ENCODE measurements around the gene APOBEC3B. TPM values are rescaled to one million over a fixed set of nuclear protein-coding genes. Genes with fewer than 3 reads are reported as not detected.

Gene APOBEC3B
- total RNA-seq, 2 experiments from 2014 or later: 1.7 to 31.9 TPM

DNA sequence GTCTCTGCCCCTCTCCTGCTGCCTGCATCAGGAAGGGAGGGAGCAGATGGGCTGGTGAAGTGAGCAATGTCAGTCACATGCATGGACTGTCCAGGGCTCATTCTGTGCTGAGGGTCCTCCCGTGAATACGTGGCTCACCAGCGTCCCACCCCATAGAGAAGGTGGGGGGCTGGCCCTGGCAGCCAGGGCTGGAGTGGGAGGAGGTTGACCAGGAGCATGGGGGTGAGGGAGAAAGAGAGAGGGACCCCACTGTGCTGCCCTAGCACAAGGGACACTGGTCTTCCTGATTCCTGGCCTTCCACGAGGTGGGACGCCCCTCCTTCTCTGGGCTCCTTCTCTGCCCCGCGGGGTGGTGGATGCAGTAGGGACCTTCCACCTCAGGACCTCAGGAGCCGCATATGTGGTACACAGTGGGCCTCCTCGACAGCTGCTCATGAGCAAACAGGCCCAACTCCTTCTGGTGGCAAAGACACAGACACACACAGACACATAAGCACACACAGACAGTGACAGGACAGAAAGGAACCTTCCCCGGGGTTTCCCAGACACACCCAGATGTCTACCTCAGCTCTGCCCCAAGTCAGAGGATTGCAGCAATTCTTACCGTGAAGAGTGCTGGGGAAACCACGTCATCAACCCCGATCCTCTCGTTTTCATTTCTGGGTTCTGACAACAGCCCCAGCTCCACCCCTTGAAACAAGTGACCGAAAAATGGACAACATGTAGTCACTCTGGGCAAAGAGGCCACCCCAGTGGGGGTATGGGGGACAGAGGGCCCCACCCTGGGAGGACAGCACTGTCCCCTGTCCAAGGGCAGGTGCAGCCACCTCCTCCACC, 28.4 kb upstream of the APOBEC3B start:
- H3K27ac ChIP-seq (ENCODE audit: low read depth, low read length, poor library complexity, severe bottlenecking): no peak overlapping the region
- H2AFZ ChIP-seq (ENCODE audit: low read length): no peak overlapping the region
- no peak overlapping the region for H3K4me3 ChIP-seq (ENCODE audit: low read depth, low read length, poor library complexity, severe bottlenecking)
- intact Hi-C loops (cut with micrococcal nuclease; ENCODE audit: unreplicated experiment): no loop called here
- DNase-seq (ENCODE audit: low spot score): no peak
- H3K4me2 ChIP-seq (ENCODE audit: low read length): no peak overlapping the region
- no TSS peak for BruUV-seq (replicated peaks)
- POLR2A ChIA-PET: no interaction called here
- H3K9me3 ChIP-seq (ENCODE audit: low read length): no peaks in the 10 kb centered on the region
- H3K9me2 ChIP-seq (ENCODE audit: insufficient read depth, low read length): no peaks in the 10 kb centered on the region
- TF ChIP-seq EZH2phosphoT487 (IDR thresholded peaks at IDR 0.05; ENCODE audit: borderline replicate concordance, low read depth, low read length): no peak
- TF ChIP-seq, protein P1, sequence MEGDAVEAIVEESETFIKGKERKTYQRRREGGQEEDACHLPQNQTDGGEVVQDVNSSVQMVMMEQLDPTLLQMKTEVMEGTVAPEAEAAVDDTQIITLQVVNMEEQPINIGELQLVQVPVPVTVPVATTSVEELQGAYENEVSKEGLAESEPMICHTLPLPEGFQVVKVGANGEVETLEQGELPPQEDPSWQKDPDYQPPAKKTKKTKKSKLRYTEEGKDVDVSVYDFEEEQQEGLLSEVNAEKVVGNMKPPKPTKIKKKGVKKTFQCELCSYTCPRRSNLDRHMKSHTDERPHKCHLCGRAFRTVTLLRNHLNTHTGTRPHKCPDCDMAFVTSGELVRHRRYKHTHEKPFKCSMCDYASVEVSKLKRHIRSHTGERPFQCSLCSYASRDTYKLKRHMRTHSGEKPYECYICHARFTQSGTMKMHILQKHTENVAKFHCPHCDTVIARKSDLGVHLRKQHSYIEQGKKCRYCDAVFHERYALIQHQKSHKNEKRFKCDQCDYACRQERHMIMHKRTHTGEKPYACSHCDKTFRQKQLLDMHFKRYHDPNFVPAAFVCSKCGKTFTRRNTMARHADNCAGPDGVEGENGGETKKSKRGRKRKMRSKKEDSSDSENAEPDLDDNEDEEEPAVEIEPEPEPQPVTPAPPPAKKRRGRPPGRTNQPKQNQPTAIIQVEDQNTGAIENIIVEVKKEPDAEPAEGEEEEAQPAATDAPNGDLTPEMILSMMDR (conservative IDR thresholded peaks at IDR 0.05; ENCODE audit: low read length): no peak
- no peaks in the 10 kb centered on the region for H3K79me2 ChIP-seq (ENCODE audit: insufficient read depth, low read depth, low read length)
- H3K4me1 ChIP-seq (ENCODE audit: insufficient read depth, low read length, poor library complexity, severe bottlenecking): no peaks in the 10 kb centered on the region
- no peaks in the 10 kb centered on the region for H3K36me3 ChIP-seq (ENCODE audit: insufficient read depth, low read length)
- no peaks in the 10 kb centered on the region for H4K20me1 ChIP-seq (ENCODE audit: insufficient read depth, low read length)
- CTCF ChIA-PET (ENCODE audit: unreplicated experiment): no interaction called here

DNA sequence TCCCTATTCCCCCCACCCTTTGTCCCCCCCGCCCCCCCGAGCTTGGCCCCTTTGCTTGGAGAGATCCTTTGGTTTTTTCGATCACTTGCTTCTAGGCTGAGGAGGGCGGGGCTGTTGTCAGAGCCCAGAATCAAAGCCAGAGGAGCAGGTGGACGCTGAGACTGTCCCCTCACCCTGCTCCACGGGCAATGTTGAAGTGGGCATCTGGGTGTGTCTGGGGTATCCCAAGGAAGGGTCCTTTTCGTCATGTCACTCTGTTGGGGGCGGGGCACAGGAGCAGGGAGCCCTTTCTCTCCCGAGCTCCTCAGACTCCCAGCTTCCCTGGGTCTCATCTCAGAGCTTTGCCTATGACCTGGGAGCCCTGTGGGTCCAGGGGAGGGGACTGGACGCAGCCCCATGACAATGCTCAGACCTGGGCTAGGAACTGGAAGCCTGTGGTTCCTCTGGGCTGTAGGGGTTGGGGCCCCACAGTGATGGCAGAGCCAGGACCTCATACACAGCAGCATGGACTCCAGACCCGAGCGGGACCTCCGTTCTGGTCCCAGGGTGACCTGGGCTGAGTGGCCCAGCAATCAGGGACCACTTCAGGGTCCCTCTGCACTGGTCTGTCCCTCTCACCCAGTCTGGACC, 27.6 kb upstream of the APOBEC3B start:
- Histone ChIP-seq H3K9me3 (ENCODE audit: low read length) (no peaks in the 10 kb centered on the region), H3K4me2 (ENCODE audit: low read length) (no peak overlapping the region), H3K9me2 (ENCODE audit: insufficient read depth, low read length) (no peaks in the 10 kb centered on the region), H3K36me3 (ENCODE audit: insufficient read depth, low read length) (no peaks in the 10 kb centered on the region), H2AFZ (ENCODE audit: low read length) (no peak overlapping the region), H4K20me1 (ENCODE audit: insufficient read depth, low read length) (no peaks in the 10 kb centered on the region), H3K4me3 (ENCODE audit: low read depth, low read length, poor library complexity, severe bottlenecking) (no peak overlapping the region), H3K27ac (ENCODE audit: low read depth, low read length, poor library complexity, severe bottlenecking) (no peak overlapping the region), H3K4me1 (ENCODE audit: insufficient read depth, low read length, poor library complexity, severe bottlenecking) (peaks cover 1% of the 10 kb centered on the region), H3K79me2 (ENCODE audit: insufficient read depth, low read depth, low read length) (no peaks in the 10 kb centered on the region)
- intact Hi-C loops (cut with micrococcal nuclease; ENCODE audit: unreplicated experiment): no loop called here
- POLR2A ChIA-PET: no interaction called here
- DNase-seq (ENCODE audit: low spot score): no peak
- no TSS peak for BruUV-seq (replicated peaks)
- no peak for TF ChIP-seq EZH2phosphoT487 (IDR thresholded peaks at IDR 0.05; ENCODE audit: borderline replicate concordance, low read depth, low read length)
- TF ChIP-seq, protein P1 (conservative IDR thresholded peaks at IDR 0.05; ENCODE audit: low read length): no peak
- CTCF ChIA-PET (ENCODE audit: unreplicated experiment): no interaction called here

All from OCI-LY7 (cell line).